HG03064 (cell line): ENCODE results near the gene ARID3B.
"Not testable (repeated sequence)": the region's sequence is repeated elsewhere in the genome, so short reads cannot be mapped to it uniquely, and the experiment has no call there.

Experiments
- ATAC-seq: cut with Tn5 transposase; IDR thresholded peaks from one replicate; pipeline ENCODE4 v1.9.1; 2021; ENCODE audit warnings: low read depth; ENCODE audit not compliant: unreplicated experiment

ARID3B gene

GRCh38 chr15:74540761-74541493 lies at the start of gene ARID3B:
ARID3B (plus strand) TSS chr15:74541220; CDS start chr15:74543937, 2,717 bp downstream.
- peak; percentile 69 for ATAC-seq

- no peak for ATAC-seq
These were observed 44.4 kb upstream of the ARID3B start for GRCh38 chr15:74496648-74497047.

- ATAC-seq, result no peak
These were observed 43.4 kb upstream of the ARID3B start for GRCh38 chr15:74497584-74497983.

GRCh38 chr15:74499366-74499765 lies 41.7 kb upstream of the ARID3B start:
- no peak for ATAC-seq

GRCh38 chr15:74500401-74500800 lies 40.6 kb upstream of the ARID3B start:
- no peak for ATAC-seq

GRCh38 chr15:74502301-74502700 lies 38.7 kb upstream of the ARID3B start:
- no peak for ATAC-seq

GRCh38 chr15:74504418-74504817 lies 36.6 kb upstream of the ARID3B start:
- ATAC-seq, result no peak

- no peak for ATAC-seq
These were observed 36.2 kb upstream of the ARID3B start for GRCh38 chr15:74504836-74505235.

GRCh38 chr15:74505837-74506514 lies 35.0 kb upstream of the ARID3B start:
- no peak for ATAC-seq

GRCh38 chr15:74506515-74506840 lies 34.5 kb upstream of the ARID3B start:
- no peak for ATAC-seq

GRCh38 chr15:74511583-74511982 lies 29.4 kb upstream of the ARID3B start:
- no peak for ATAC-seq

GRCh38 chr15:74514059-74514458 lies 27.0 kb upstream of the ARID3B start:
- ATAC-seq, result not testable (repeated sequence)

GRCh38 chr15:74517096-74517495 lies 23.9 kb upstream of the ARID3B start:
- no peak for ATAC-seq

GRCh38 chr15:74519311-74519710 lies 21.7 kb upstream of the ARID3B start:
- ATAC-seq, result no peak

- no peak for ATAC-seq
These were observed 20.6 kb upstream of the ARID3B start for GRCh38 chr15:74520407-74520806.

GRCh38 chr15:74523982-74524381 lies 17.0 kb upstream of the ARID3B start:
- no peak for ATAC-seq

GRCh38 chr15:74525309-74525708 lies 15.7 kb upstream of the ARID3B start:
- no peak for ATAC-seq

GRCh38 chr15:74525945-74526344 lies 15.1 kb upstream of the ARID3B start:
- no peak for ATAC-seq

GRCh38 chr15:74528876-74529275 lies 12.1 kb upstream of the ARID3B start:
- no peak for ATAC-seq

- no peak for ATAC-seq
These were observed 11.1 kb upstream of the ARID3B start for GRCh38 chr15:74529921-74530320.

GRCh38 chr15:74530771-74531143 lies 10.3 kb upstream of the ARID3B start:
- ATAC-seq, result no peak

- no peak for ATAC-seq
These were observed 9.7 kb upstream of the ARID3B start for GRCh38 chr15:74531144-74531811.
